Caco-2 (cell line): ENCODE results near the gene KHSRP. TPM values are rescaled to one million over a fixed set of nuclear protein-coding genes. Genes with fewer than 3 reads are reported as not detected.

Experiments
- BruUV-seq: library from RNA; stranded (reverse); fragments of 400-500 nt; replicated peaks from 2 replicates; lab custom pipeline; 2021; lab: Mats Ljungman, UMichigan
- CTCF ChIA-PET: fragments of 300-600 bp; sonication (Branson Sonifier 250); formaldehyde crosslinking; loops from one replicate; lab custom pipeline; 2022; ENCODE audit warnings: antibody characterized with exemption; lab: Charles Lee
- POLR2A ChIA-PET: fragments of 300-600 bp; sonication (Branson Sonifier 250); formaldehyde crosslinking; loops from one replicate; lab custom pipeline; 2022; ENCODE audit warnings: antibody characterized with exemption; lab: Charles Lee
- DNase-seq, 2 experiments: peaks; one replicate each; pipeline versions ENCODE4 v3.0.0 to v3.0.0-alpha.2; 2020 to 2022
- H3K27me3 ChIP-seq: replicated peaks from 2 replicates; pipeline ENCODE4 v1.6.0; 2011; ENCODE audit warnings: low read length; ENCODE audit not compliant: control insufficient read depth, insufficient read depth
- H3K36me3 ChIP-seq: 2 replicates; pipeline ENCODE4 v1.5.1; 2011; ENCODE audit warnings: low read length; ENCODE audit not compliant: control insufficient read depth, insufficient read depth
- H3K4me1 ChIP-seq: fragments of 250-450 bp; sonication (Bioruptor Pico); 2 replicates; pipeline ENCODE4 v1.5.1; 2020; ENCODE audit warnings: mild to moderate bottlenecking
- H3K4me3 ChIP-seq: 2 replicates; pipeline ENCODE4 v1.5.1; 2011; ENCODE audit warnings: low read depth, mild to moderate bottlenecking, control low read depth, low read length
- H3K9me3 ChIP-seq: fragments of 250-450 bp; sonication (Bioruptor Pico); 2 replicates; pipeline ENCODE4 v1.5.1; 2020; ENCODE audit warnings: mild to moderate bottlenecking, moderate library complexity
- H3K27ac Mint-ChIP-seq: one replicate; pipeline ENCODE4 v1.8.0; 2022; ENCODE audit warnings: mixed read lengths; ENCODE audit not compliant: unreplicated experiment
- H3K27me3 Mint-ChIP-seq: one replicate; pipeline ENCODE4 v1.8.0; 2022; ENCODE audit warnings: mixed read lengths; ENCODE audit not compliant: insufficient read depth, unreplicated experiment
- H3K36me3 Mint-ChIP-seq: one replicate; pipeline ENCODE4 v1.8.0; 2022; ENCODE audit warnings: mild to moderate bottlenecking, mixed read lengths; ENCODE audit not compliant: insufficient read depth, unreplicated experiment
- H3K4me1 Mint-ChIP-seq: one replicate; pipeline ENCODE4 v1.8.0; 2022; ENCODE audit warnings: low read depth, mixed read lengths; ENCODE audit not compliant: unreplicated experiment
- H3K4me3 Mint-ChIP-seq: one replicate; pipeline ENCODE4 v1.8.0; 2022; ENCODE audit warnings: mild to moderate bottlenecking, moderate library complexity, mixed read lengths; ENCODE audit not compliant: unreplicated experiment
- H3K9me3 Mint-ChIP-seq: one replicate; pipeline ENCODE4 v1.8.0; 2022; ENCODE audit warnings: mixed read lengths; ENCODE audit not compliant: unreplicated experiment
- CTCF ChIP-seq, 2 experiments: fragments of 200-600 bp in 1 of 2; IDR thresholded peaks; 1 replicate in 1 of 2; 2 replicates in 1 of 2; pipeline versions ENCODE4 v1.5.1 to v1.8.0; 2011 to 2022; ENCODE audit warnings: antibody characterized with exemption in 1 of 2, control low read depth in 1 of 2, inconsistent platforms in 1 of 2, low read depth in 1 of 2, low read length in 1 of 2, mild to moderate bottlenecking in 1 of 2, moderate library complexity in 1 of 2; ENCODE audit not compliant: insufficient read depth in 1 of 2, severe bottlenecking in 1 of 2, unreplicated experiment in 1 of 2
- intact Hi-C: fragments of 100-400 bp; cut with micrococcal nuclease; formaldehyde crosslinking; loops from one replicate; pipeline ENCODE4 v1.10.0; 2022; ENCODE audit not compliant: unreplicated experiment
- total RNA-seq: library from RNA; stranded (reverse); gene quantifications from 2 replicates; pipeline ENCODE4 v1.2.3, GENCODE V29; 2022

The KHSRP gene
- total RNA-seq, 1 experiment from 2014 or later, result 610 TPM

- Histone ChIP-seq H3K9me3 (no peaks in the 10 kb centered on the region), H3K4me1 (no peaks in the 10 kb centered on the region), H3K36me3 (no peaks in the 10 kb centered on the region; the same call in 1 of the 2 replicates), H3K4me3 (no peak overlapping the region), H3K27me3 (no peaks in the 10 kb centered on the region)
- CTCF ChIA-PET, result no interaction called here
- Mint-ChIP-seq H3K27ac (no peak overlapping the region), H3K27me3 (no peaks in the 10 kb centered on the region), H3K36me3 (peaks cover 21% of the 10 kb centered on the region), H3K4me1 (no peaks in the 10 kb centered on the region), H3K4me3 (no peak overlapping the region), H3K9me3 (peaks cover 8% of the 10 kb centered on the region)
- POLR2A ChIA-PET, result no interaction called here
- intact Hi-C loops, result no loop called here
- BruUV-seq, result no TSS peak
- TF ChIP-seq CTCF (IDR thresholded peaks at IDR 0.05; ENCODE audit: insufficient read depth in 1 of 2, low read depth in 1 of 2, low read length in 1 of 2, severe bottlenecking in 1 of 2, unreplicated experiment in 1 of 2), result no peak
- DNase-seq, result no peak
Observed at GRCh38 chr19:6440905-6441304, 16.3 kb upstream of the KHSRP start.

- no peak for DNase-seq
- no peaks in the 10 kb centered on the region; the same call in 1 of the 2 replicates for H3K36me3 ChIP-seq
- no peaks in the 10 kb centered on the region for H3K4me1 ChIP-seq
- no peak for TF ChIP-seq CTCF (IDR thresholded peaks at IDR 0.05; ENCODE audit: insufficient read depth in 1 of 2, low read depth in 1 of 2, low read length in 1 of 2, severe bottlenecking in 1 of 2, unreplicated experiment in 1 of 2)
- intact Hi-C loops, result no loop called here
- H3K4me1 Mint-ChIP-seq, result no peaks in the 10 kb centered on the region
- no peaks in the 10 kb centered on the region for H3K27me3 Mint-ChIP-seq
- H3K4me3 Mint-ChIP-seq, result no peak overlapping the region
- H3K9me3 Mint-ChIP-seq, result no peaks in the 10 kb centered on the region
- ChIA-PET POLR2A (no interaction called here), CTCF (no interaction called here)
- H3K36me3 Mint-ChIP-seq, result peaks cover 15% of the 10 kb centered on the region
- no peak overlapping the region for H3K4me3 ChIP-seq
- H3K27ac Mint-ChIP-seq, result no peak overlapping the region
- no TSS peak for BruUV-seq
- H3K27me3 ChIP-seq, result no peaks in the 10 kb centered on the region
- no peaks in the 10 kb centered on the region for H3K9me3 ChIP-seq
Observed at GRCh38 chr19:6439743-6440142, 15.1 kb upstream of the KHSRP start.

GRCh38 chr19:6433663-6434062 lies 9.1 kb upstream of the KHSRP start, which contains the start of gene SLC25A41:
Gene SLC25A41 (minus strand): TSS chr19:6433763. CDS start chr19:6433693, 70 bp downstream.
- Mint-ChIP-seq H3K27me3 (no peaks in the 10 kb centered on the region), H3K4me3 (no peak within 1 kb of the TSS), H3K4me1 (no peaks in the 10 kb centered on the region), H3K27ac (no peak within 1 kb of the TSS), H3K9me3 (no peaks in the 10 kb centered on the region), H3K36me3 (no peaks in the 10 kb centered on the region)
- H3K9me3 ChIP-seq, result no peaks in the 10 kb centered on the region
- no TSS peak for BruUV-seq
- H3K27me3 ChIP-seq, result no peaks in the 10 kb centered on the region
- no peak for DNase-seq
- CTCF ChIA-PET, result no interaction called here
- POLR2A ChIA-PET, result no interaction called here
- no peaks in the 10 kb centered on the region for H3K4me1 ChIP-seq
- no peak for TF ChIP-seq CTCF (IDR thresholded peaks at IDR 0.05; ENCODE audit: insufficient read depth in 1 of 2, low read depth in 1 of 2, low read length in 1 of 2, severe bottlenecking in 1 of 2, unreplicated experiment in 1 of 2)
- no peak within 1 kb of the TSS for H3K4me3 ChIP-seq
- intact Hi-C loops, result no loop called here
- H3K36me3 ChIP-seq, result no peaks in the 10 kb centered on the region
